HG03108 (cell line): ENCODE results near the gene ATXN2.

Source experiments
- ATAC-seq: cut with Tn5 transposase; IDR thresholded peaks from one replicate; pipeline ENCODE4 v1.9.1; 2021; ENCODE audit warnings: moderate library complexity; ENCODE audit not compliant: unreplicated experiment

The ATXN2 gene

GRCh38 chr12:111454311-111454710, 144.8 kb downstream of the ATXN2 start:
- ATAC-seq, result no peak

DNA sequence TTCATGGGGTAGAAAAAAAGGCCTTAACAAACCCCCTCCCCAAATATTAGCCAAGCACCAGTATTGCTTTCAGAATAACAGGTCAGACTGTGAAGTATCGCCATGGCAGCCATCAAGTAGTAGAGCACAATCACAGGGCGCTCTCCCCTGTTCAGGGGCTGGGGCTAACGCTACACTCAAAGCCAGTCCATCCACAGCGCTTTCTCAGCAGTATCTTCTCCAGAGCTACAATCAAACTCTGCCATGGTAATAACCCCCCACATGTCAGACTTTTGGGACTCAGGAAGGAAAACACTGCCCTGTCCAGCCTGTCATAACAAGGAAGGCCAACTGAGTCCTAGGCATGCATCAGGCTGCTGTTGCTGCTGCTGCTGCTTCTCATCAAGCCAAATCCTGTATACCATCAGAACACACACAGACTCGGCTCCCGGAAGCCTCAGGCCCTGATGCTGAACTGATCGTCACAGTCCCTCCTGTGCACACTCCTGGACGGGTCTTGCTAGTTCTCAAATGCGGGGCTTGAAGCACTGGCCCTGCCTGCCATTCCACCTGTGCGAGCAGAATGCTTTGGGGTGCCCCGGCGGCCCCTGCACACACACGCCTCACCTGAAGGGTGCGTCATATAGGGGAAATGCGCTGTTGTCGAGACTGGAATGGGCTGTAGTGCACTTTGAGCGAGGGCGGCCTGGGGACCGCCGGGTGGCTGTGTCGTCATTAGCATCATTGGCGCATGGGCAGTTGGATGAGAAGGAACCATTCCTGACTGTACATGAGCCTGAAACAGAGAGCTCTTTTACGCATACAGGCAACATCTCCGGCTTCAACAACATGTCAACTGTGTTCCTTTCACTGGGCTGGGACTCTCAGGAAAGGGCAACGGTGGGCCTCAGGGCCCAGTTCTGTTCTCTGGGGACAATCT, 145.8 kb downstream of the ATXN2 start:
- ATAC-seq, result no peak

DNA sequence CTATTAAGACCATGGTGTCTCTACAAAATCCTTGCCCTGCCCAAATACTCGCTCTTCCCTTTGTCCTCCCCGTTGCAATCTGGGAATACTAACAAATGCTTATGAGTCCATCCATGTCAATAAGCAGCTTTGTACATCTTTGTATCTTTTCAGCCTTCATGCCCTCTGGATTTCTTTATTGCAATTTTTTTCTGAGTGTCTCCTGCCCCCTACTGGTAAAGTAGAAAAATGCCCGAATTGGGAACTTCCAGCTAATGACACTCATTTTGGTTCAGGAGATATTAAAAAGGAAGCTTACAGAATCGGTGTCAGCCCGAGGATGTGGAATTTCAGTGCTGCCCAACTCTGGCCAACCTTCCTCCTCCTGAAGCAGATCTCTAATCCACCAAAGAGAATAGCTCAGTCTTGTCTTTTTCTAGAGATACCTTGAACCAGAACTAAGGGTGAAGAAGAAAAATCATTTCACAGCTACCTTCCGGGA, 147.4 kb downstream of the ATXN2 start:
- no peak for ATAC-seq

DNA sequence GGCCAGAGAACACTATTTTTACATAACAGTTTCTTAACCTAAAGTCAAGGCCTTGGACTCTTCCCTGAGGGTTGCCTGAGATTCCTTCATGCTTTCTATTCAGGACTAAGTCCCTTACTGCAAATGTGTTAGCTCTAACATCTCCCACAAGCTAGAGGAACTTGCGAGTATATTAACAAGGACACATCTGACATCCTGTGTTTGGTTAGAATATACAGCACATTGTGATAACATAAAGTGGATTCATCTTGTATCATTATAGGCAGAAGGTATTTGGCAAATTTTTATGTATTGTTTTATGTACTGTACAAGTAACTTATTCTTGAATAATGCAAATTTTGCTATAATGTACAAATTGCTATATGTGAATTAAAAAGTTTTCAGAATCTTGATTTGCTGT, 147.9 kb downstream of the ATXN2 start:
- no peak for ATAC-seq

- no peak for ATAC-seq
Observed at GRCh38 chr12:111450676-111451075, 148.4 kb downstream of the ATXN2 start.

- ATAC-seq, result no peak
Observed at GRCh38 chr12:111448846-111449790, 150.0 kb downstream of the ATXN2 start.

GRCh38 chr12:111448266-111448830, 150.8 kb downstream of the ATXN2 start:
- ATAC-seq, result no peak

DNA sequence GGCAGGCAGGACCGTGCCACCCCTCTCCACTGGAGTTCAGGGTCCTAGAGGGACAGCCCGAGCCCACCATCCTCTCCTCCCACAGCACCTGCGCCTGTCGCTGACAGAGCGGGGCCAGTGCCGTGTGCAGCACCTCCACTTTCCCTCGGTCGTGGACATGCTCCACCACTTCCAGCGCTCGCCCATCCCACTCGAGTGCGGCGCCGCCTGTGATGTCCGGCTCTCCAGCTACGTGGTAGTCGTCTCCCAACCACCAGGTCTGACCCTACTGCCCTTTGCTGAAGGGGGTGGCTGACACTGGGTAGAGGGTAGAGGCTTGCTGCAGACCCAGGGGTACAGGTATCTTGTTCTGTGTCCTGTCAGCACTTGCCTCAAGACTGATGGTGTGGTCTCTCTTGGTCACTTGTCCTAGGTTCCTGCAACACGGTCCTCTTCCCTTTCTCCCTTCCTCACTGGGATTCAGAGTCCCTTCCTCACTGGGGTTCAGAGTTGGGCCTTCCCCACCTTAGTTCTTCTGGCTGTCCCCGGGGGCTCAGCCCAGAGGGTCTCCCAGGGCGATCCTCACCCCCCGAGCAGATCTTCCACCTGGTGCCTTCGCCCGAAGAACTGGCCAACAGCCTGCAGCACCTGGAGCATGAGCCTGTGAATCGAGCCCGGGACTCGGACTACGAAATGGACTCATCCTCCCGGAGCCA, 151.4 kb downstream of the ATXN2 start:
- ATAC-seq, result no peak

DNA sequence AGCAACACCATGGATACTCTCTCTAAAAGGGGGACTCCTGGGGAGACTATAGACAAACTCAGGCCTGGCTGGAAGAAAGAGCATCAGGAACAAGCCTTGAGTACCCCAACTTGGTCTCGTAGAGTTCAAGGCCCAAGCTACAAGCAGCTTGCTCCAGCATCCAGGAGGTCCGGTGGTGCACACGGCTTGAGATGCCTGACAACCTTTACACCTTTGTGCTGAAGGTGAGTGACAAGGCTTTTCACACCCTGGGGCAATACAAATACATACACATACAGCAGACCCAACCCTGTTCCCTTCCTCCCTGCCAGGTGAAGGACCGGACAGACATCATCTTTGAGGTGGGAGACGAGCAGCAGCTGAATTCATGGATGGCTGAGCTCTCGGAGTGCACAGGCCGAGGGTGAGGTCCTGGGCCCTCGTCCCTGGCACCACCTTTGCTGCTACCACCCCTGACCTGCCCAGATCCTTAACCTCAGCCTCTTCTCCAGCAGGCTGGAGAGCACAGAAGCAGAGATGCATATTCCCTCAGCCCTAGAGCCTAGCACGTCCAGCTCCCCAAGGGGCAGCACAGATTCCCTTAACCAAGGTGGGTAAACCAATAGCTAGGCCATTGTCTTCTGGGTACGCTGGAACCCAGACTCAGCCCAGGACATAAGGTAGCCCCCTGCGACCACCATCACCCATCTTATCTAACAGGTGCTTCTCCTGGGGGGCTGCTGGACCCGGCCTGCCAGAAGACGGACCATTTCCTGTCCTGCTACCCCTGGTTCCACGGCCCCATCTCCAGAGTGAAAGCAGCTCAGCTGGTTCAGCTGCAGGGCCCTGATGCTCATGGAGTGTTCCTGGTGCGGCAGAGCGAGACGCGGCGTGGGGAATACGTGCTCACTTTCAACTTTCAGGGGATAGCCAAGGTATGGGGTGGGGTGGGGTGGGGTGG, 152.2 kb downstream of the ATXN2 start:
- ATAC-seq, result no peak

DNA sequence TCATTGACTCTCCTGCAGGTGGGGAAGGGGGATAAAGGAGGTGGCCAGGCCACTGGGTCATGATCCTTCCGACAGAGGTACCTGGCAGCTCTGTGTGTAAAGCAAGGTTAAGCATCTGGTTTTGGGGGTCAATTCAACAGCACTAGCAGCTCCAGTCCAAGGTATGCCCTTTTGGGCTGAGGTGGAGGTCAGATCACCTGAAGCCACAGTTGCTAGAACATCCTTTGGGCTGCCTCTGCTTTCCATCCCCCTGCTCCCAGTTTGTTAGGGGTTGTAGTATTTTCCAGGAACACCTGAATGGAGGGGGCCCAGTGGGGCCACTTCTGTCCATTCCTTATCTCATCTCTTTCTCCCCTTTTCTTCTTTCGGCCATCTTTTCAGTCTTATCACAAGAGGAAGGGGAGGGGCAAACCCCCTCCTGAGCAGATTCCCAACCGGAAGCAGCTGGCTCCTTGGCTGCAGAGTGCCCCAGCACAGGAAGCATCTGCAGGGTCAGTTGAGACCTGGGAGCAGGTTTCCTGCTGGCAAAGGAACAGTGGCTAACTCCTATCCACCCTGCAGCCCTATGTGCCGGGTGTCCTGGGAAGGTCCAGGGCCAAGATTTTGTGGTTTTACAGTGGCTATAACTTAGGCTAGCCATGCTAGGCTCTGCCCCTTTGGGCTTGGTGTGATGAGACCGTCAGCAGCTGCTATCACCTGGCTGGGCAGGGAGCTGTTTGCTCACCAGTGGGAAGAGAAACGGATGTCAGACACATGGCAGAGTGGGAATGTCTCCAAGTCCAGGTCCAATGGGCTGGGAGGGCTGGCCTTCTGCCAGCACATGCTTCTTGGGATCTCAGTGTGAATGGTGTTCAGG, 153.2 kb downstream of the ATXN2 start:
- ATAC-seq, result no peak

DNA sequence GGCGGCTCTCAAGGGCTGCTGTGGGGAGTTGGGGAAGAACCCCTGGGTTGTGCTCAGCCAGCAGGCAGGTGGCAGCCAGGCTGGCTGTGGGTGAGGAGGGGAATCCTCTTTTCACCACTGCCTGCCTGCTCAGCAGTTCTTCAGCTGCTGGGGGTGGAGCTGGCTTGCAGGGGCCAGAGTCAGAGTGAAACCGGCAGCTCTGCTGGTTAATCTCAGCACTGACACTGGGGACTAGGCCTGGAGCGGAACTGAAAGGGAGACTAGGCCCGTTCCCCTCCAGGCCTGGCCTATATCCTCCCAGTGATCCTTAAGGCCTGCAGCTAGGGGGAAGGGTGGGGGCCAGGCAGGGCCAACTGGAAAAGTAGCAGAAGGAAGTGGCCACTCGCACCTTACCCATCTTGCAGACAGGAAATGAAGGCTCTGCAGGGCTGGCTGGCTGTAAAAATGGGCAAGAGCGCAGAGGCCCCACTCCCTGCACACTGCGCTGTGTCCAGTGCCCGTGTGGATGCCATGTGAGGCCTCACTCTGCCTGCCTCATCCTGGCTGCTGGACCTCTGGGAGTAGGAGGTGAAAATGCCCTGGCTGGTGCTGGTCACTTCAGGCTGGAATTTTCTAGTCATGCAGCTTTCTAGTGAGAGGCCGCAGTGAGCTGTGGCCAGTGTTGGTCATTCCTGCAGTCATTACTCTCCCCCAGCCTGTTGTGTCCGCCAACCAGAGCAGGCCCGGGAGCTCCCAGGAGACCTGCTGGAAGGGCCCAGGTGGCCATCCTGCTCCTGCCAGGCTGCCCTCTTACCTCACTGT, 154.0 kb downstream of the ATXN2 start:
- peak; percentile 86 for ATAC-seq

- ATAC-seq, result peak; percentile 23
Observed at GRCh38 chr12:111444314-111444924, 154.7 kb downstream of the ATXN2 start.

DNA sequence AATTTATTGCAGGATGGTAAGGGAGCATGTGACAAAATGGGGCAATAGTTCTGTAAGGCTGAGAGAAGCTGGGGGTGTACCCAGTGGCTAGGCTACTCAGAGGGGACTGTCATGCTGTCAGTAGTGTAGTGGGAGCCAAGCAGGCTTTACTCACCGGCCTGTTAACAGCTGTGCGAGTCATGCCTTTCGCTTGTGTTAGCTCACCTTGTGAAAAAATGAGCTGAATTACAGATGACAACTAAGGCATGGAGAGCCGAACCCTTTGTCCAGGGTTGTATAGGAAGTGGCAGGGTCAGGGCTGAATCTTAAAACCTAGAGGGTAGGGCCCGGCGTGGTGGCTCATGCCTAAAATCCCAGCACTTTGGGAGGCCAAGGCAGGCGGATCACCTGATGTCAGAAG, 155.5 kb downstream of the ATXN2 start:
- ATAC-seq, result no peak

DNA sequence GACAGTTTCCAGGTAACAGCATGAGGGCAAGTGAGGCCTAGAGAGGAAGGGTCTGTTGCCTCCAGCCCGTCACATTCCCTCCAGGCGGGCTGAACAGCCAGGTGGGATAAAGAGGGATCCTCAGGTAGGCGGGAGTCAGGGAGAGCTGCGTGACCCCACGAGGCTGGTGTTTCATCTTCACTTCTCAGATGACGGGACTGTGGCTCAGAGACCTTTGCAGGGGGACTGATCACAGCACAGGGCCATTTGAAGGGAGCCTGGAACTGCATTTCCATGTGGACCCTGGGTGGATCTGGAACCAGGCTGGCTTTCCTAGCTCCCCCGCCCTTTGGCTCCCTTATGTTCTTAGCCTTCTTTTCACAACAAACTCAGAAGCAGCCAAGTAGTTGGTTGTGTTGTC, 156.0 kb downstream of the ATXN2 start:
- ATAC-seq, result no peak

DNA sequence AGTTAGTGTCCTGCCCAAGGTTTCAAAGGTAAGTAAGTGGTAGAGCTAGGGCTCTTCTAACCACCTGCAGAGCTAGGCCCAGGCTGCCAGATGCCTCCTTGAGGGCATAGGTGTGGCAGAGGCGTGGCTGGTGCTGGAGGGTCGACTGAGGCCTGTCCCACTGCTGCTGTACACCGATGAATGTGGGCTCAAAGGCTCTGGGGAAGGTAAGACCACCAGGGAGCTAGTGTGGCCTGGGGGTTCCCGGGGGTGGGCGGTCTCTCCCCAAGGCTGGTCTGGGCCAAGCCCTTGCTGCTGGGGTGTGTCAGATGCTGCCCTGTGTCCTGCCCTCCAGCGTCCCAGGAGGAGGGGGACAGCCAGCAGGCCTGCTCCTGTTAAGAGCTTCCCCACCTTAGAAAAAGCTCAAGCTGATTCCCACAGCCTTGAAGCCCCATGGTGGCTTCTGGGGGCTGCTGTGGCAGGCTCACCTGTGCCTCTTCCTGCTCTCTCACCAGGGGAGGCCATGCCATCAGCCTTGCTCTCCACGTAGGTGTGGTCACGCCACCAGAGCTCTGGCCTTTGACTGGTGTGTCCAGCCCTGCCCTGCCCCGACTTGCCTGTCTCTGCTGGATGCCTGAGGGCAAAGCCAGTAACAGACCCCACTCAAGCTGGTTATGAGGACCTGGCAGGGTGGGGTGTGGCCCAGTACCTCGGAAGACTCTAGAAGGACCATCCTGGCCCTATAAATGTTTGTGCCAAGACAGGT, 156.6 kb downstream of the ATXN2 start:
- no peak for ATAC-seq

GRCh38 chr12:111441107-111441928, 157.8 kb downstream of the ATXN2 start:
- ATAC-seq, result no peak
